SW480 (cell line): ENCODE measurements around the gene PRSS23.
"Not testable (repeated sequence)": the region's sequence is repeated elsewhere in the genome, so short reads cannot be mapped to it uniquely, and the experiment has no call there.

Source experiments
- DNase-seq: peaks from one replicate; pipeline ENCODE4 v3.0.0-alpha.2; 2016; ENCODE audit warnings: low spot score

The PRSS23 gene

GRCh38 chr11:86800076-86800959 lies at the start of gene PRSS23:
PRSS23 (plus strand) TSS chr11:86800542; CDS start chr11:86807644, 7,102 bp downstream.
- DNase-seq = peak; percentile 62

GRCh38 chr11:86753459-86753858 lies 46.9 kb upstream of the PRSS23 start:
- DNase-seq = no peak

DNA sequence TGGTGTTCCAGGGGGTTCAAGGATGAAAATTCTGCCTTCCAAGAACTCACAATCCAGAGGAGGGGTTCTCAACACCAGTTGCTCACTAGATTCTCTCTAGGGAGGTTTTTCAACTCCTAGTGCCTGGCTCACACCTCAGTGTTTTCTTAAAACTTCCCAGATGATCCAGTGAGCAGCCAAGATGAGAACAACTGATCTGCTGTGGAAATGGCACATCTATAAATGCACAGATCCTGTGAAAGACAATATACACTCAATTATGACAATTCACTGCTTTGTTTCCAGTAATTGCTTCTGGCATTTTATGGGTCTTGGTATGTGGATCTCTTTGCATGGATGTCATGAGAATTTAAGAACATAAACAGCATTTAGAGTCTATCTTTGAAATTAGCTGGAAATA lies 45.2 kb upstream of the PRSS23 start:
- no peak for DNase-seq

- DNase-seq = no peak
These were observed 42.2 kb upstream of the PRSS23 start for GRCh38 chr11:86758171-86758570.

- DNase-seq = no peak
These were observed 39.8 kb upstream of the PRSS23 start for GRCh38 chr11:86760577-86760976.

GRCh38 chr11:86761978-86762377 lies 38.4 kb upstream of the PRSS23 start:
- DNase-seq = no peak

- DNase-seq = no peak
These were observed 35.1 kb upstream of the PRSS23 start for GRCh38 chr11:86765203-86765602.

DNA sequence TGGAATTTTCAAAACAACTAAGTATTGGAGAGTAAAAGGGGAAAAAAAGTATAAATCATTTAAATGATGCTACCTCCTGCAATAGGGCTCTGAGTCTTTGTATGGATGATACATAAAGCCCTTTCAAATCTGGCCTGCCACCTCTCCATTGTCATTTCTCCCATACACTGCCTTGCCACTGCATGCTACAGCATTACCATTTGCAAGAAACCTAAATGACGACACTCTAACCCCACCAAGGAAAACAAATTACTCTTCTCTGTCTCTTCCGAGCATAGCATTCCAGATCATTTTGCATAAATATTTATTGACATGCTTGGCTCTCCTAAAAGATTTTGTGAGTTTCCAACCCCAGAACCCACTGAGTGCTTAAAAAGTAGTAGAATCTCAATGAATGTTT lies 34.5 kb upstream of the PRSS23 start:
- no peak for DNase-seq

DNA sequence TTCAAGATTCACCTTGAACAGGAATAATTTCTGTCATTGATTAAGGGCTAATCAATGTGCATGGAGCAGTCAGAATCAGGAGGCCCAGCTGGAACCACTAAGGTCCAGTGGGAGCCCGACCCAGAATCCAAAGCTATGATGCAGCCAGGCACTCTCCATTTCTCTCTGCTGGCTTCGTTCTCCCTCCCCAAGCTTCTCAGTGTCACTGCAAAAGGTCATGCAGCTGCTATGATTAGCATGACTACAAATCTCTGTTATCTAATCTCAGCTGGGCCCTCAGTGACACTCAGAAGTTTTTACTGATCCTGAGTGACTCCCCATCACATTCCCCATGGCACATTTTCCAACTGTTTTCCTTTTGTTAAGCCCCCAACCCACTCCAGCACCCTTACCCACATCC lies 31.1 kb upstream of the PRSS23 start:
- DNase-seq = no peak

DNA sequence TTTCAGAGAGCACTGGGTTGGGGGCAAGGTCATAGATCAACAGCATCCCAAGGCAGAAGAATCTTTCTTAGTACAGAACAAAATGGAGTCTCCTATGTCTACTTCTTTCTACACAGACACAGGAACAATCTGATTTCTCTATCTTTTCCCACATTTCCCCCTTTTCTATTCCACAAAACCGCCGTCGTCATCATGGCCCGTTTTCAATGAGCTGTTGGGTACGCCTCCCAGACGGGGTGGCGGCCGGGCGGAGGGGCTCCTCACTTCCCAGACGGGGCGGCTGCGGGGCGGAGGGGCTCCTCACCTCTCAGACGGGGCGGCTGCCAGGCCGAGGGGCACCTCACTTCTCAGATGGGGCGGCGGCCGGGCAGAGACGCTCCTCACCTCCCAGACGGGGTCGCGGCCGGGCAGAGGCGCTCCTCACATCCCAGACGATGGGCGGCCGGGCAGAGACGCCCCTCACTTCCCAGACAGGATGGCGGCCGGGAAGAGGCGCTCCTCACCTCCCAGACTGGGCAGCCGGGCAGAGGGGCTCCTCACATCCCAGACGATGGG lies 29.8 kb upstream of the PRSS23 start:
- DNase-seq = not testable (repeated sequence)

DNA sequence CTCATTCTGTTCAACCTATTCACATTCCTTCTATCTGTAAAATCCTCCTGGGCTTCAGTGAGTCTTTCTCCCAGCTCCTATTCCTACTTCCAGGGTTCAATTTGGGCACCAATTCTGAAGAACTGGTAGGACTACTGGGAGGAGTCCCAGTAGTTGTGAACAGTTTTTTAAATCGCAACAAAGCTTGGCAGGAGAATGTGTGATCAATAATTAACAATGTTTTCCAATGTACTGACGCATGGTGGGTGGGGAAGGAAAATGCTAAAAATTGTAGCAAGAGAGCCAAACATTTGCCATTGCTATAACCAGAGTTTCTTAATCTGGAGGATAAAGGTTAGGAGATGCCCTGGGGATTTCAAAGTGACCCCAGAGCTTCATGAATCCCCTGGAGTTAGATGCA lies 27.3 kb upstream of the PRSS23 start:
- no peak for DNase-seq

DNA sequence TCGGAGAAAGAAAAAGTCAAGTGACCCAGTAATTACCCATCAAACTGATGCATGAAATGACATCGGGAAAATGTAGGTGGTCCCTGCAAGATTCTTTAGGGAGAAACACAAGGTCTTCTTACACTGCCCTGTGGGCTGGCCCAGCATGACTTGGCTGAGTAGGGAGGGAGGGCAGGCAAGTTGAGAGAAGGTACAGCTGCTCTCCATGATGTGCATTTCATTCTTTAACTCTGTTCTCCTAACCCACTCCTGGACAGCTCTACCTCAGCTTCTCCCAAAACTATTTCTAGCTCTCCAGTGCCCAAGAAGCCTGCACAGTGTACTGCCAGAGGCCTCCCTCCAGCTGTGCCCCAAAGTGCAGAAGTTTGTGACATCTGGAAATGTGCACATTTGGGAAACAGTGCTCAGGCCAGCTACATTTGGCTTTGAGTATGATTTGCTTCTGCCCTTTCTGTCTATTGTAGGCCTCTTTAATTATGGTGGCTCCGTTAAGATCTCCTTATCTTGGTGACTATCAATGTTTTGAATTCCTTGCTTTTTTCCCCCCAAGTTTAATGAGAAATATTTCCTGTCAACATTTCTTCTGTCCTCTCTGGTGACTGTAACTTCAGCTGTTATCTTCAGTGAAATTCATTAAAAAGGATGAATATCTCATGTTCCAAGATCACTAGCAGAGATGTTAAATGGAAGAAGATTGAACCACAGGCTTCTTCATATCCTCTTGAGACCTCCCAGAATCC lies 26.7 kb upstream of the PRSS23 start:
- DNase-seq = no peak

GRCh38 chr11:86774417-86774816 lies 25.9 kb upstream of the PRSS23 start:
- no peak for DNase-seq

GRCh38 chr11:86775361-86775760 lies 25.0 kb upstream of the PRSS23 start:
- DNase-seq = peak; percentile 27

GRCh38 chr11:86781546-86781945 lies 18.8 kb upstream of the PRSS23 start:
- no peak for DNase-seq

- DNase-seq = no peak
These were observed 17.6 kb upstream of the PRSS23 start for GRCh38 chr11:86782742-86783141.

DNA sequence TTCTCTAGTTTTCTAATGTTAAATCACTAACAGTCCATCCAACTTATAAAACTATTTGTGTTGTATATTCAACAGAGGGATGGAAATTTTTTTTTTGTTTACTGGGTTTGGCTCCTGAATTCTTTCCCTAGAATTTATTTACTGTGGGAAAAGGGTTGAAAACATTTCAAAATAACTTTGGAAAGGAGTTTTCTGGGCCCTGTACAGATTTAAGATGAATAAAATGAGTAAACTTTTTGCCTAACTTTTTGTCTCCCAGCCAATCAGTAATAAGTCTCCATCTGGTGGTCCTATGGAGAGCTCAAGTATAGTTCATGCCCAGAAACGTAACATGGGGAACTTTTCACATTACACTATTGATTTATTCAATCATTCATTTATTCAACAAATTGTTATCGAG lies 16.7 kb upstream of the PRSS23 start:
- DNase-seq = no peak

- peak; percentile 59 for DNase-seq
These were observed 16.1 kb upstream of the PRSS23 start for GRCh38 chr11:86784241-86784681.

GRCh38 chr11:86785576-86785975 lies 14.8 kb upstream of the PRSS23 start:
- no peak for DNase-seq

DNA sequence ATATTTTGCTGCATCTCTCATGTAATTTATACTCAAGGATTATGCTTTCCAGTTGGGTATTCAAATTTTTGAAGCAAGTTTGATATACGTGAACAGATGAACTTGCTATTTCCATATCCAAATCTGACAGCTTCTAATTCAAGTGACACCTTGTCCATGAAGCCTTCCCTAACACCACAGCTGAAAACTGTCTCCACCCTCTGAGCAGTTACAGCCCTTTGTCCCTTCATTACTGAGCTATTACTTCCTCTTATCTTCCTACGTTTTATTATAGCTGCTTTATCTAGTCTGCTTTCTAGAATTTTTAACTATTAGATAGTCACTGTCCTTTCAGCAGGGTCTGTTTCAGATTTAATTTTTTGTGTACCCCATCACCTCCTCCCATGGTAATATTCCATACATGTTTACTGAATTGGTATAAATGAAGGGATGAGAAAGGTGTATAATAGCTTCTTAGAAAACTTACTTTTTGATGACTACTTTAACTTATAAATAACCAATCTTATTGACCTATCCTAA lies 13.3 kb upstream of the PRSS23 start:
- DNase-seq = no peak

DNA sequence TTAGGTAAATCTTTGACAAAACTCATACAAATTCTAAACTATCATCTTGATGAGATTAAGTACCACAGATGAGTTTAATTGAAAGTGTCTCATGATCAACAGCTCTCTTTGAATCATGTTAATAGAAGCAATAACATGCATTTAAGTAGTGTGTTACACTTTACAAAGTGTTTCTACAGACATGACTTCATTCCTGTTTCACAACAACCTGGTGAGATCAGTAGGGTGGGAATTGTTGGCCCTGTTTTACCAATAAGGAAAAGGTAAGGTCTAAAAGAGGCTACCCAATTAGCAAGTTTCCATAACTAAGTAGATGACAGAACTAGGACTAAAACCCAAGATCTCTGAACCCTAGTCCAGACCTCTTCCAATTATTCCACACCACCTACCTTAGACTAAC lies 12.7 kb upstream of the PRSS23 start:
- no peak for DNase-seq

DNA sequence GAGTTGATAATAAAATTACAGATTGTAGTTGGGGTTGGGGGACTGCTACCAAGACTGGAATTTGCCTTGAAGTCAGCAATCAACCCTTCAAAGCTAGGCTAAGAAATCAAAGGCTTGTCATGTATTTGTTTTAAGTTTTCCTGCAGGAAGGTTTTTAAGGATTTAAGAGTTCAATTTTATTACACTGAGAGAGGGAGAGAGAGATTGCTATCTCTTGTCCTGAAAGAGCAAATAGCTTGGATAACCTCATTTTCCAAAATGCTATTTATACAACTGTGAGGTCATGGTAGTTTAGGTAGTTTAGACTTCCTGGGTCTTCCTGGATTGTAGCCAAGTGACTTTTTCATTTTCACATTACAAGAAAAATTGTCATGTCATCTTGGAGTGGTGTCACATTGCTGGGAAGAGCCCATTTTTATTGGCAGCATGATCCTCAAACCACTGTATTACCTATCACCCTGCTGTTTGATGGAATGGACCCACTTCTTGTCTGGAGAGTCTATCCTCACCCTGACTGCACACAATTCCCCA lies 10.1 kb upstream of the PRSS23 start:
- DNase-seq = peak; percentile 41
